ENCODE data around the gene RHOH.
"Not testable (repeated sequence)": the region's sequence is repeated elsewhere in the genome, so short reads cannot be mapped to it uniquely, and the experiment has no call there.

RHOH gene

DNA sequence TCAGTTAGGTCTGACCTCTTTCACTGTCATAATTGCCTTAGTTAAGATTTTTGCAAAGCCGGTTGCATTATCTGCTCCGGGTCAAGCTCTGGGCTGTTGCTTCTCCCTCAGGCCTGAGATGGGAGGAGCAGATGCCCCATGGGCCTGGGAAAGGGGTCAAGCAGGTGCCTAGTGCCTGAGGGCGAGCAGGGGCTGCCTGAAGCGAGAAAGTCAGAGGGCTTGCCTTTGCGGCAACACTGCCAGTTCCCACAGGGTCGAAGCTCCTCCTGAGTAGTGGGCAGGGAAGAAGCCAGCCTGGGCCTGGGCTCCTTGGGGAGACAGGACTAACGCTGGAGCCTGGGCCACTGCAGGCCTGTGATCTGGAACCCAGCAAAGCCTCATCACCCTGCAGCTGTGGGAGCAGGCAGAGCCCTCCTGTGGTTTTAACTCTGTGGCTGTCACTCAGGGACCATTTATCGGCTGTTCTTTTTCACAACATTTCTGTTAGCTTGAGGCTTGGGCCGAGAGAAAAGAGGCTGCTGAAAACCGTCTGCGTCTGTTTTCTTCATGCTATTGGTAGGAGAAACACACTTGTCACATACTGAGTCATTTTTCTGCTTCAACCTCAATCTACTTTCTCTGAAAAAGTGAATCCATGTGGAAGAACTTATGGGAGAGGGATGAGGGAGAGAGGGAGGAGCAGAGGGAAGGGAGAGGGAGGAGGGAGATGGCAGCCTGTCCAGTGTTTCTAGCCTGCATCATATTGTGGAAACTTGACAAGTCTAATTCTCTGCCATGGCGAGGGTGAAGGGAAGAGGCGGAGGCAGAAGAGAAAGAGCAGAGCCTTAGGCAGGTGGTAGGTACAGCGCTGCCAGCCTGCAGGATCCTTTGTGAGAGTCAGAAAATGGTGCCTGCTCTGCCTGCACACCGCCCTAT, 68.4 kb downstream of the RHOH start:
- DNase-seq, result peak; percentile 46

DNA sequence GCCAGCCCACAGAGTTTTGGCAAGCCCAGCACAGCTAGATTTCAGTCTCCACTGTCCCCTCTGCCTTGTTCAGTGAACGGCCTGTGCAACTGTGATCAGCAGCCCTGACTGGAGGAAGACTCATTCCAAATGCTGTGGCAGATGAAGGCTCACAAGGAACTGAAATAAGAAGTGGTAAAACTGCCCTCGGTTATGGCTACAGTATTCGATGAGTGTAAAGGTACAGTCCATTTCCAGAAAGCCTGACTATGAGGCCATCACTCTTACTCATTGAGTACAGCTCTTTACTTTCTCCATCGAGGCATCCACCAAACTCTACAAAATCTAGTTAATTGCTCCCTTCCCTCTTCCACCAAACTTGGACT, 69.1 kb downstream of the RHOH start:
- DNase-seq, result no peak

DNA sequence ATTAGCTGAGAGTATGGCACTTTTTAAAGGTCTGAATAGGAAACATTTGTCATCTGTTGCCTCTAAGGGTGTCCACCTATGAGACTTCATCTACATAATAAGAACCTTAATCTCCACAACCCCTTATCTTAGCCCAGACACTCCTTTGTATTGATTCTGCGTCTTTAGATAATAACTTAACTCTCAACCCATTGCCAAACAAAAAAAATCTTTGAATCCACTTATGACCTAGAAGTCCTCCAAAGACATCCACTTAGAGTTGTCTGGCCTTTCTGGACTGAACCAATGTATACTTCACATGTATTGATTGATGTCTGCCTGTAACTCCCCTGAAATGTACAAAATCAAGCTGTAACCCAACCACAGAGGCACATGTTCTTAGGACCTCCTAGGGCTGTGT, 72.3 kb downstream of the RHOH start:
- no peak for DNase-seq

DNA sequence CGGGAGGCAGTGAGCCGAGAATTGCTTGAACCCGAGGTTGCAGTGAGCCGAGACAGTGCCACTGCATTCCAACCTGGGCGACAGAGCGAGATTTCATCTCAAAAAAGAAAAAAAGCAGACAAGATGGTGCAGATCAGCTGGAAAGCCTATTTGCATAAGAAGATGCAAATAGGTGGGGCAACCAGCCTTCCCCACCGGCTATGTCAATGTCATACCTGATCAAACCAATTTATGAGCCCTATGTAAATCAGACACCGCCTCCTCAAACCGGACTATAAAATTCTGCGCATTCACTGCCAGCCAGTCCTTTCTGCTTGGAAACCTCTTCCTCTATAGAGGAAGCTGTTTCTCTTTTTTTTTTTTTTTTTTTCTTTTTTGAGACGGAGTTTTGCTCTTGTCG, 73.8 kb downstream of the RHOH start:
- DNase-seq, result no peak

DNA sequence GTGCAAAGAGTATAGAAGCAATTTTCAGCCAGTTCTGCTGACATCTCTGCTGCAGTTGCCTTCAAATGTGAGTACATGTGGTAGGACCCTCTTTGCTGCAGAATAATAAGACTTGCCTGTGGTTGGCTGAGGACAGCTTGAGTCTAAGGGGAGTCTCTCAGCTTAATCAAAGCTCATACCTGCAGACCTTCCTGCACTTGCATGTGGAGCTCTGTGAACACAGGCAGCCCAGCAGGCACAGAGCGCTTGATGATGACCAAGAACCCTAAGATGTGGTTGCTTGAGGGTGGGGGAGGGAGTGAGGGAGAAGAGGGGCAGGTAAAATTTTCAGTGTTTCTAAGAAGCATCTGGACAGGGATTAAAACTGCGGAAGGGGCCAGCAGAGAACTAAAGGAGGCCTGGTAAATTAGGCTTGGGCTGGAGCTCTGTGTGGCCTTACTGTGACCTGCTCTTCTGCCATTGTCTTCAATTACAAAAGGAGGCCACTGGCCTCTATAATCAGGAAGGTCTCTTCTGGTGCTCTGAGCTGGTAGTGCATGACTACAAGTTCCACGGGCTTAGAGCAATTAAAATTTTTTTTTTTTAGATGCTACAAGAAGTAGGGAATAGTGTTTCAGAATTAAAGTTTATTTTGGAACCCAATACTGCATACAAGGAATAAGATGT, 78.4 kb downstream of the RHOH start:
- no peak for DNase-seq

DNA sequence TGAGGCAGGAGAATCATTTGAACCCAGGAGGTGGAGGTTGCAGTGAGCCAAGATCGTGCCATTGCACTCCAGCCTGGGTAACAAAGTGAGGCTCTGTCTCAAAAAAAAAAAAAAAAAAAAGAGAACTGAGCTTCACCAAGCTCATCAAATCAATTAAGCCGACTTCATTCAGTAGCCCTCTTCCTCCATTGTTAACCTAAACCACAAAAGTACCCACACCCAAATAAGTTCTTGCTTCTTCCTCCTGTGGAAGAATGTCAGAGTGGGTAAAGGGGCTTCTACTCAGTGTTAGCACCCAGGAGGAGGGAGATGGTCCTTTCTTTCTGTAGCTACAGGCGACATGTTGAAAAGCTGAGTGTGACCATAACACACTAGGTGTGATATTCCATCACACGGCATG, 79.7 kb downstream of the RHOH start:
- DNase-seq, result no peak

GRCh38 chr4:40280586-40280985, 83.8 kb downstream of the RHOH start:
- DNase-seq, result peak; percentile 41

- no peak for DNase-seq
These were observed 84.3 kb downstream of the RHOH start for GRCh38 chr4:40281099-40281498.

- no peak for DNase-seq
These were observed 85.1 kb downstream of the RHOH start for GRCh38 chr4:40281913-40282312.

GRCh38 chr4:40282857-40283256, 86.0 kb downstream of the RHOH start:
- not testable (repeated sequence) for DNase-seq

DNA sequence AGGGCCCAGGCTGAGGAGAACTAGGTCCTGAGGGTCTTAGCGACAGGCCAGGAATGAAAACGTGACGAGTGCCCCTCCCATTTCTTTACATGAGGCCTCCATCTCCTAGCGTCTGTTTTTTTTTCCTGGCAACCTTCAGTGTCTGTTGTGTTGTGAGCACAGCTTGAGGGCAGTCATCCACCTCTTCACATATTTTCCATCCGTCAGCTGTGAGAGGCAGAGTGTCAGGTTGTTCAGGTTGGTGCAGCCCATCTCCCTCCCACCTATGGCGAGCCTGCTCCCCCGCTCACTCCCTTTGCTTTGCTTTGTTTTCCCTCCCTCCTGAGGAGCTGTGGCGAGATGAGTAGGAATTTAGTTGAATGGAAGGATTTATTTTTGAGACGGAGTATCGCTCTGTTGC, 86.6 kb downstream of the RHOH start:
- DNase-seq, result no peak

- no peak for DNase-seq
These were observed 87.1 kb downstream of the RHOH start for GRCh38 chr4:40283968-40284367.

- DNase-seq, result no peak
These were observed 88.9 kb downstream of the RHOH start for GRCh38 chr4:40285692-40286091.

- DNase-seq, result no peak
These were observed 91.7 kb downstream of the RHOH start for GRCh38 chr4:40288566-40288965.

GRCh38 chr4:40289366-40290188, 92.7 kb downstream of the RHOH start:
- no peak for DNase-seq

- not testable (repeated sequence) for DNase-seq
These were observed 93.9 kb downstream of the RHOH start for GRCh38 chr4:40290611-40291186.

- no peak for DNase-seq
These were observed 95.5 kb downstream of the RHOH start for GRCh38 chr4:40292313-40292759.

DNA sequence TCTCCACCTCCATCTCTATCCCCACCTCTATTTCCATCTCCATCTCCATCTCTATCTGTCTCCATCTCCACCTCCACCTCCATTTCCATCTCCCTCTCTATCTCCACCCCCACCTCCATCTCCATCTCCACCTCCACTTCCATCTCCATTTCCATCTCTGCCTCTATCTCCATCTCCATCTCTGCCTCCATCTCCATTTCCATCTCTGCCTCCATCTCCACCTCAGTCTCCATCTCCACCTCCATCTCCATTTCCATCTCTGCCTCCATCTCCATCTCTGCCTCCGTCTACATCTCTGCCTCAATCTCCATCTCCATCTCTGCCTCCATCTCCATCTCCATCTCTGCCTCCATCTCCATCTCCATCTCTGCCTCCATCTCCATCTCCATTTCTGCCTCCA, 97.5 kb downstream of the RHOH start:
- DNase-seq, result no peak

GRCh38 chr4:40295030-40295429, 98.2 kb downstream of the RHOH start:
- not testable (repeated sequence) for DNase-seq

DNA sequence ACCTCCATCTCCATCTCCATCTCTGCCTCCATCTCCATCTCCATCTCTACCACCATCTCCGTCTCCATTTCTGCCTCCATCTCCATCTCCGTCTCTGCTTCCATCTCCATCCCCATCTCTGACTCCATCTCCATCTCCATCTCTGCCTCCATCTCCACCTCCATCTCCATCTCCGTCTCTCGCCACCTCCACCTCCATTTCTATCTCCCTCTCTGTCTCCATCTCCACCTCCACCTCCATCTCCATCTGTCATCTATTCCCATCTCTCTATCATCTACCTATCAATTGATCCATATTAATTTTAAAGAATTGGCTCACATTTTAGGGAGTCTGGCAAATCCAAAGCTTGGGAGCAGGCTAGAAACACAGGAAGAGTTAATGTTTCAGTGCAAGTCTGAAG, 98.7 kb downstream of the RHOH start:
- DNase-seq, result no peak
